Measurements from ENCODE around the gene MTHFR.

Gene MTHFR

DNA sequence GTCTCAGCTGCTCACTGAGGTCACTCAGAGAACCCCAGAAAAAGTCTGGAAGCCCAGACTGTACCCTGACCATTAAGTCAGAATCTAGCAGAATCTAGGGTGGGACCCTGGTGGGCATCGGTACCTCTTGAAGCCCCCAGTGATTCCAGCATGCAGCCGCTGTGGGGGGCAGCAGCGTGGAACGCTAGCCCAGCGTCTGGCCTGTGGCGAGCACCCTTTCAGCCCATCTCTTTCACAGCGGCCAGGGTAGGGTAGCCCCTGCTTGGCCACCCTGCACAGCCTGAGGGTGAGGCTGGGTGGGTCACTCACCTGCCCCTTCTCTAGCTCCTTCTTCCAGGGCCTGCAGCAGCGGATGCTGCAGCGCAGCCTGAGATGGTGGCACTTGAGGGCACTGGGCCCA lies 27.4 kb downstream of the MTHFR start:
- Histone ChIP-seq H2AK5ac (ENCODE audit: low read length, severe bottlenecking) (no peak overlapping the region), H3K18ac (ENCODE audit: low read depth in 1 of 2, low read length in 2 of 2) (no peak overlapping the region)
- WGBS, result 83% methylated on average over 9 of the region's 9 CpGs

DNA sequence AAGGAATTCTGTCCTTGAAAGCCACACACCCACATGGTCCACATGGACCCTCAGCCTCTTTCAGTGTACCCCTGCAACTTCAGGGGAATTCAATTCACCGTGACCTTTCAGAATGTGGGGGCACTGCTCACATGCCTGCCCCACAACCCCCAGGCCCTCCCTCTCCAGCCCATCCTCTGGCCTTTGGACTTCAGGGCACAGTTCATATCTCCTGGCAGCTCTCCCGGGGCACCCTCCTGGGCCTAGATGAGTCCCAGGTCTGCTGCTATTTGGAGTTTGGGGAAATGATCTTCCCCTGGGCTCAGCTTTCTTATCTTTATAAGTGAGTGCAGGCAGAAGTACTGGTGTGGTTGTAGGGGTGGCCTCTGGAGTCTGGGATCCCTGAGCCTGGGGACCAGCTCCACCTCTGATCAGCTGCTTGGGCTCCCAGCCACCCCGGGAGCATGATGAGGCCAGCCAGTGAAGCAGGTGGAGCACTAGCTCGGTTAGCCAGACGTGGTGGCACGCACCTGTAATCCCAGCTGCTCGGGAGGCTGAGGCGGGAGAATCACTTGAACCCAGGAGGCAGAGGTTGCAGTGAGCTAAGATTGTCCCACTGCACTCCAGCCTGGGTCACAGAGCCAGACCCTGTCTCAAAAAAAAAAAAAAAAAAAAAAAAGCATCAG lies 28.0 kb downstream of the MTHFR start:
- no peak overlapping the region for H2AK5ac ChIP-seq (ENCODE audit: low read length, severe bottlenecking)

More for the DNA sequence above, 27.4 kb downstream of the MTHFR start:
- Histone ChIP-seq H2BK12ac (ENCODE audit: low read length in 2 of 2) (no peak overlapping the region), H2BK15ac (ENCODE audit: low read depth, poor library complexity, severe bottlenecking) (no peak overlapping the region), H3K4me1 (ENCODE audit: control insufficient read depth, insufficient read depth, low read depth, low read length) (no peaks in the 10 kb centered on the region), H3K9me3 (ENCODE audit: control insufficient read depth, low read length) (no peaks in the 10 kb centered on the region), H3K9ac (ENCODE audit: low read length) (no peak overlapping the region), H3K23ac (ENCODE audit: low read length in 2 of 2) (no peak overlapping the region), H3K79me1 (replicated peaks; ENCODE audit: low read length, poor library complexity, severe bottlenecking) (no peaks in the 10 kb centered on the region), H3K14ac (ENCODE audit: low read length in 2 of 2) (no peak overlapping the region), H3K36me3 (ENCODE audit: control insufficient read depth in 1 of 2, insufficient read depth in 2 of 2, low read depth in 1 of 2, low read length in 2 of 2) (no peaks in the 10 kb centered on the region), H3K4me3 (ENCODE audit: insufficient read depth in 1 of 2, low read depth in 1 of 2, low read length in 2 of 2) (no peak overlapping the region), H4K8ac (ENCODE audit: low read length) (no peak overlapping the region), H2BK5ac (ENCODE audit: low read depth, low read length, poor library complexity, severe bottlenecking) (no peak overlapping the region), H3K4ac (ENCODE audit: low read depth in 1 of 2, low read length in 2 of 2) (no peak overlapping the region), H3K4me2 (ENCODE audit: low read length, poor library complexity, severe bottlenecking) (no peak overlapping the region), H3K27ac (ENCODE audit: low read length, poor library complexity, severe bottlenecking) (no peak overlapping the region), H2AFZ (ENCODE audit: low read depth, low read length) (no peak overlapping the region), H2BK120ac (ENCODE audit: low read depth, low read length) (no peak overlapping the region), H3K27me3 (ENCODE audit: control insufficient read depth in 1 of 2, insufficient read depth in 1 of 2, low read length in 2 of 2) (peaks cover 0 to 10% of the 10 kb centered on the region in 2 experiments), H4K91ac (ENCODE audit: low read length) (no peak overlapping the region)
- no peak for DNase-seq

GRCh38 chr1:11774753-11775152 lies 31.0 kb downstream of the MTHFR start:
- H2BK12ac ChIP-seq (ENCODE audit: low read length in 2 of 2), result no peak overlapping the region
- H3K79me1 ChIP-seq (replicated peaks; ENCODE audit: low read length, poor library complexity, severe bottlenecking), result no peaks in the 10 kb centered on the region
- no peaks in the 10 kb centered on the region for H3K4me1 ChIP-seq (ENCODE audit: control insufficient read depth, insufficient read depth, low read depth, low read length)
- no peak overlapping the region for H3K9ac ChIP-seq (ENCODE audit: low read length)
- H2AK5ac ChIP-seq (ENCODE audit: low read length, severe bottlenecking), result no peak overlapping the region
- no peaks in the 10 kb centered on the region for H3K36me3 ChIP-seq (ENCODE audit: control insufficient read depth in 1 of 2, insufficient read depth in 2 of 2, low read depth in 1 of 2, low read length in 2 of 2)
- no peak overlapping the region for H3K4me2 ChIP-seq (ENCODE audit: low read length, poor library complexity, severe bottlenecking)
- no peaks in the 10 kb centered on the region for H3K9me3 ChIP-seq (ENCODE audit: control insufficient read depth, low read length)
- no peak for DNase-seq
- H3K4ac ChIP-seq (ENCODE audit: low read depth in 1 of 2, low read length in 2 of 2), result no peak overlapping the region
- H3K27me3 ChIP-seq (ENCODE audit: control insufficient read depth in 1 of 2, insufficient read depth in 1 of 2, low read length in 2 of 2), result peaks cover 0 to 10% of the 10 kb centered on the region in 2 experiments
- H2BK15ac ChIP-seq (ENCODE audit: low read depth, poor library complexity, severe bottlenecking), result no peak overlapping the region
- whole genome bisulfite sequencing, result 88% methylated on average over 9 of the region's 9 CpGs
- H4K8ac ChIP-seq (ENCODE audit: low read length), result no peak overlapping the region
- peak overlapping the region in 1 of 2 experiments; percentile 32 for H3K4me3 ChIP-seq (ENCODE audit: insufficient read depth in 1 of 2, low read depth in 1 of 2, low read length in 2 of 2)
- no peak overlapping the region for H3K18ac ChIP-seq (ENCODE audit: low read depth in 1 of 2, low read length in 2 of 2)
- H2AFZ ChIP-seq (ENCODE audit: low read depth, low read length), result no peak overlapping the region
- no peak overlapping the region for H3K23ac ChIP-seq (ENCODE audit: low read length in 2 of 2)
- H2BK120ac ChIP-seq (ENCODE audit: low read depth, low read length), result no peak overlapping the region
- H3K14ac ChIP-seq (ENCODE audit: low read length in 2 of 2), result no peak overlapping the region
- H2BK5ac ChIP-seq (ENCODE audit: low read depth, low read length, poor library complexity, severe bottlenecking), result no peak overlapping the region
- no peak overlapping the region for H3K27ac ChIP-seq (ENCODE audit: low read length, poor library complexity, severe bottlenecking)
- no peak overlapping the region for H4K91ac ChIP-seq (ENCODE audit: low read length)

More for the DNA sequence above, 28.0 kb downstream of the MTHFR start:
- no peak overlapping the region for H3K18ac ChIP-seq (ENCODE audit: low read depth in 1 of 2, low read length in 2 of 2)
- no peak overlapping the region for H3K4ac ChIP-seq (ENCODE audit: low read depth in 1 of 2, low read length in 2 of 2)
- H3K4me2 ChIP-seq (ENCODE audit: low read length, poor library complexity, severe bottlenecking), result no peak overlapping the region
- H3K9ac ChIP-seq (ENCODE audit: low read length), result no peak overlapping the region
- no peaks in the 10 kb centered on the region for H3K79me1 ChIP-seq (replicated peaks; ENCODE audit: low read length, poor library complexity, severe bottlenecking)
- WGBS, result 90% methylated on average over 8 of the region's 8 CpGs
- DNase-seq, result no peak
- no peaks in the 10 kb centered on the region for H3K36me3 ChIP-seq (ENCODE audit: control insufficient read depth in 1 of 2, insufficient read depth in 2 of 2, low read depth in 1 of 2, low read length in 2 of 2)
- no peaks in the 10 kb centered on the region for H3K4me1 ChIP-seq (ENCODE audit: control insufficient read depth, insufficient read depth, low read depth, low read length)
- H2AFZ ChIP-seq (ENCODE audit: low read depth, low read length), result no peak overlapping the region
- no peak overlapping the region for H4K91ac ChIP-seq (ENCODE audit: low read length)
- H3K9me3 ChIP-seq (ENCODE audit: control insufficient read depth, low read length), result no peaks in the 10 kb centered on the region
- no peak overlapping the region for H3K27ac ChIP-seq (ENCODE audit: low read length, poor library complexity, severe bottlenecking)
- H2BK5ac ChIP-seq (ENCODE audit: low read depth, low read length, poor library complexity, severe bottlenecking), result no peak overlapping the region
- H2BK15ac ChIP-seq (ENCODE audit: low read depth, poor library complexity, severe bottlenecking), result peak overlapping the region; percentile 41
- no peak overlapping the region for H4K8ac ChIP-seq (ENCODE audit: low read length)
- no peak overlapping the region for H2BK120ac ChIP-seq (ENCODE audit: low read depth, low read length)
- no peak overlapping the region for H3K14ac ChIP-seq (ENCODE audit: low read length in 2 of 2)
- H2BK12ac ChIP-seq (ENCODE audit: low read length in 2 of 2), result no peak overlapping the region
- peaks cover 0 to 10% of the 10 kb centered on the region in 2 experiments for H3K27me3 ChIP-seq (ENCODE audit: control insufficient read depth in 1 of 2, insufficient read depth in 1 of 2, low read length in 2 of 2)
- H3K23ac ChIP-seq (ENCODE audit: low read length in 2 of 2), result no peak overlapping the region
- H3K4me3 ChIP-seq (ENCODE audit: insufficient read depth in 1 of 2, low read depth in 1 of 2, low read length in 2 of 2), result no peak overlapping the region

DNA sequence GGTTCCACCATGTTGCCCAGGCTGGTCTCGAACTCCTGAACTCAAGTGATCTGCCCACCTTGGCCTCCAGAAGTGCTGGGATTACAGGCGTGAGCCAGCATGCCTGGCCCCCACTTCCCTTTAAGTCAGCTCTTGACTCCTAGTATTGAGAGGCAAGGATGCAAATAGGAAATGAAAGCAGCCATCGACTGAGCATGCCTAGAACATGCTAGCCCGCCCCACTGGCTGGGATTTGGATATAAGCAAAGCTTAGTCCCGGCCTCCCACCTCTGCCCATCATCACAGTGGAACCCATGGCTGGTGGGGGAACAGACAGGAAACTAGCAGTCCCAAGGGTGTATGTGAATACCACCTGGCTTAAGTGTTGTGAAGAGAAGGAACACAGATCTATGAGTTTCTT lies 33.3 kb downstream of the MTHFR start:
- Histone ChIP-seq H3K9ac (ENCODE audit: low read length) (no peak overlapping the region), H3K27me3 (ENCODE audit: control insufficient read depth in 1 of 2, insufficient read depth in 1 of 2, low read length in 2 of 2) (peaks cover 3 to 16% of the 10 kb centered on the region in 2 experiments), H2BK120ac (ENCODE audit: low read depth, low read length) (no peak overlapping the region), H2BK15ac (ENCODE audit: low read depth, poor library complexity, severe bottlenecking) (no peak overlapping the region), H2AK5ac (ENCODE audit: low read length, severe bottlenecking) (no peak overlapping the region), H3K14ac (ENCODE audit: low read length in 2 of 2) (no peak overlapping the region), H3K36me3 (ENCODE audit: control insufficient read depth in 1 of 2, insufficient read depth in 2 of 2, low read depth in 1 of 2, low read length in 2 of 2) (no peaks in the 10 kb centered on the region), H2BK5ac (ENCODE audit: low read depth, low read length, poor library complexity, severe bottlenecking) (no peak overlapping the region), H3K27ac (ENCODE audit: low read length, poor library complexity, severe bottlenecking) (no peak overlapping the region), H4K8ac (ENCODE audit: low read length) (no peak overlapping the region), H2BK12ac (ENCODE audit: low read length in 2 of 2) (no peak overlapping the region), H3K9me3 (ENCODE audit: control insufficient read depth, low read length) (no peaks in the 10 kb centered on the region), H3K4me3 (ENCODE audit: insufficient read depth in 1 of 2, low read depth in 1 of 2, low read length in 2 of 2) (no peak overlapping the region), H3K18ac (ENCODE audit: low read depth in 1 of 2, low read length in 2 of 2) (no peak overlapping the region), H3K23ac (ENCODE audit: low read length in 2 of 2) (no peak overlapping the region), H4K91ac (ENCODE audit: low read length) (peak overlapping the region; percentile 58), H3K4ac (ENCODE audit: low read depth in 1 of 2, low read length in 2 of 2) (no peak overlapping the region), H3K4me1 (ENCODE audit: control insufficient read depth, insufficient read depth, low read depth, low read length) (no peaks in the 10 kb centered on the region), H3K4me2 (ENCODE audit: low read length, poor library complexity, severe bottlenecking) (no peak overlapping the region), H2AFZ (ENCODE audit: low read depth, low read length) (no peak overlapping the region), H3K79me1 (replicated peaks; ENCODE audit: low read length, poor library complexity, severe bottlenecking) (no peaks in the 10 kb centered on the region)
- 80% methylated on average over 4 of the region's 5 CpGs for WGBS
- DNase-seq, result no peak

Data from mesenchymal stem cell (in vitro differentiated cells and primary cell).